NB4 (cell line): Measurements from ENCODE around the gene SCYGR2.

Experiments used
- DNase-seq: peaks from one replicate; pipeline ENCODE4 v3.0.0; 2010; ENCODE audit warnings: low read depth
- H3K4me3 ChIP-seq: one replicate; pipeline ENCODE4 v1.5.1; 2011; ENCODE audit warnings: mild to moderate bottlenecking, low read depth, low read length, moderate library complexity
- MYC ChIP-seq: IDR thresholded peaks from 2 replicates; pipeline ENCODE4 v1.6.1; 2011; ENCODE audit warnings: low read depth, low read length
- POLR2A ChIP-seq: IDR thresholded peaks from 2 replicates; pipeline ENCODE4 v1.6.1; 2011; ENCODE audit warnings: mild to moderate bottlenecking; ENCODE audit not compliant: insufficient read length; ENCODE audit errors: extremely low read depth
- TF ChIP-seq, protein P1 (sequence below): IDR thresholded peaks from 2 replicates; pipeline ENCODE4 v1.6.1; 2011; ENCODE audit warnings: low read depth, low read length
- TF ChIP-seq, protein P2 (sequence below): IDR thresholded peaks from one replicate; pipeline ENCODE4 v1.5.1; 2012; ENCODE audit warnings: low read depth, low read length

Gene SCYGR2

DNA sequence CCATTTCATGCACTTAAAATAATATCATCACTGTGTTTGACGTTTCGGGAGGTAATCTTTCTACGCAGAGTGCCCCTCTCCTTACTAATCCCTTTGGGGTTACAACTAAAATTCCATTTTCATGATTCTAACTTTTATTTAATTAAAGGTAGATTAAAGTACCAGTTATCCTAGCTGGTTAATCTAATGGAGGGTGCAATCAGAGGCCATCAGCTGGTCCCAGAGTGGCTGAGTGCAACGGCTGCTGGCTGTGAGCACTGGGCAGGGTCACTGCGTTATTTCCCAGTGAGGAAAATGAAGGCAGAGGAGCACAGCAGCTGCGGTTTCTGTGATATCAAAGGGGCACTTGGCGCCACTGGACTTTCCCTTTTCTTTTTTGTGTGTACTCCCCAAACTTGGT lies 30.7 kb downstream of the SCYGR2 start:
- no peak overlapping the region for H3K4me3 ChIP-seq
- TF ChIP-seq MYC (no peak), POLR2A (no peak)
- TF ChIP-seq, protein P1, sequence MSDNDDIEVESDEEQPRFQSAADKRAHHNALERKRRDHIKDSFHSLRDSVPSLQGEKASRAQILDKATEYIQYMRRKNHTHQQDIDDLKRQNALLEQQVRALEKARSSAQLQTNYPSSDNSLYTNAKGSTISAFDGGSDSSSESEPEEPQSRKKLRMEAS, result no peak
- TF ChIP-seq, protein P2, sequence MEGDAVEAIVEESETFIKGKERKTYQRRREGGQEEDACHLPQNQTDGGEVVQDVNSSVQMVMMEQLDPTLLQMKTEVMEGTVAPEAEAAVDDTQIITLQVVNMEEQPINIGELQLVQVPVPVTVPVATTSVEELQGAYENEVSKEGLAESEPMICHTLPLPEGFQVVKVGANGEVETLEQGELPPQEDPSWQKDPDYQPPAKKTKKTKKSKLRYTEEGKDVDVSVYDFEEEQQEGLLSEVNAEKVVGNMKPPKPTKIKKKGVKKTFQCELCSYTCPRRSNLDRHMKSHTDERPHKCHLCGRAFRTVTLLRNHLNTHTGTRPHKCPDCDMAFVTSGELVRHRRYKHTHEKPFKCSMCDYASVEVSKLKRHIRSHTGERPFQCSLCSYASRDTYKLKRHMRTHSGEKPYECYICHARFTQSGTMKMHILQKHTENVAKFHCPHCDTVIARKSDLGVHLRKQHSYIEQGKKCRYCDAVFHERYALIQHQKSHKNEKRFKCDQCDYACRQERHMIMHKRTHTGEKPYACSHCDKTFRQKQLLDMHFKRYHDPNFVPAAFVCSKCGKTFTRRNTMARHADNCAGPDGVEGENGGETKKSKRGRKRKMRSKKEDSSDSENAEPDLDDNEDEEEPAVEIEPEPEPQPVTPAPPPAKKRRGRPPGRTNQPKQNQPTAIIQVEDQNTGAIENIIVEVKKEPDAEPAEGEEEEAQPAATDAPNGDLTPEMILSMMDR, result no peak
- DNase-seq, result no peak

DNA sequence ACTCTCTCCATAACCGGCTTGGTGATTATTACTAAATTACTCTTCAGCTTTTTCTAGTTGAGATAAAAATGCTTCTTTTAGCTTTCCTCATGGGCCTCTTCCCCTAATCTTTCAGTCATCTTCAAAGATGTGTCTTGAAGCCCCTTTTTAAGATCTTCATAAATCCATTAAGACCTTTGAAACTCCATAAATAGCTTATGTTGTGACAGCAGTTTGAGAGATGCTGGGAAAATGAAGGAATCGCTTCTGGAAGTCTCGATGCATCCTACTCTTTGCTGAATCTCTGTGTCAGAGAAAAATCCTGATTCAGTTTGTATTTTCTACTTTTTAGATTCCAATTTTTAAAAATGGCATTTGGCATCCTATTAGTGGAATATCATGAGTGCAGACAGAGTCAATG lies 31.6 kb downstream of the SCYGR2 start:
- no peak overlapping the region for H3K4me3 ChIP-seq
- no peak for TF ChIP-seq MYC
- TF ChIP-seq POLR2A, result no peak
- TF ChIP-seq, protein P1, result no peak
- TF ChIP-seq, protein P2, result no peak
- DNase-seq, result no peak

DNA sequence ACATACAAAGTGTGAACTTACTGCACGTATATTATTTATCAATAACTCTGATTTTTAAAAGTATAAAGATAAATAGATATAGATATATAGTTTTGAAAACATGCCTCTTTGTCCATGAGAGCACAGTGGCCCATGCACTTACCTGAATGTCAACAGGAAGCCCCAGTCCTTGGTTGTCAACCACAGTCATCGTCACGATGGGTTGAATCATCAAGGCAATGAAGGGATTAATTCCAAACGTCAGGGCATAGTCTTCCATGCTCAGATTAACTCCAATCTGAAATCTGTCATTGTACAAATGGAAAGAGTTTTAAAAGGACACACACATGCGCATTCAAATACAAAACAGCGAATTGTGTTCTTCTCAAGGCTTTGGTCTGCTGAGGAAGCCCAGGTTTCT lies 34.1 kb downstream of the SCYGR2 start:
- H3K4me3 ChIP-seq, result no peak overlapping the region
- TF ChIP-seq MYC (no peak), POLR2A (no peak)
- TF ChIP-seq, protein P1, result no peak
- TF ChIP-seq, protein P2, result no peak
- no peak for DNase-seq

DNA sequence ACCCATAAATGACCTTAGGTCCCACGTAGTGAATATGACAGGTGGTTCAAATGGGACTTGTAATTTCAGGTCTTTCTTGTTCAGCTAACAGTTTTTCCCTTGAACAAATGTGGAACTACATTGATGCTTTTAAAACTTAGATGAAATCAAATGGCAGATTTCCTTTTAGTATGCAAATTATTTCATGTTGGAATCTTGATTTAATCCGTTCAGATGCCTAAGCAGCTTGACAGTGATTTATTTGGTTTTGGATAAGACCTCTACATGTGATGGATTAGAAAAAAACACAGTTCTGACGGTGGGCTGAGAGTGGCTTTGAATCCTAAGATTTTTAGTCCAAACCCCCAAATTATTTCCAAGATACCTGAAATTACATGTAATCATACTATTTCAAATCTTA lies 35.5 kb downstream of the SCYGR2 start:
- TF ChIP-seq, protein P2, result no peak
- TF ChIP-seq POLR2A, result no peak
- TF ChIP-seq, protein P1, result no peak
- no peak for DNase-seq
- H3K4me3 ChIP-seq, result no peak overlapping the region

DNA sequence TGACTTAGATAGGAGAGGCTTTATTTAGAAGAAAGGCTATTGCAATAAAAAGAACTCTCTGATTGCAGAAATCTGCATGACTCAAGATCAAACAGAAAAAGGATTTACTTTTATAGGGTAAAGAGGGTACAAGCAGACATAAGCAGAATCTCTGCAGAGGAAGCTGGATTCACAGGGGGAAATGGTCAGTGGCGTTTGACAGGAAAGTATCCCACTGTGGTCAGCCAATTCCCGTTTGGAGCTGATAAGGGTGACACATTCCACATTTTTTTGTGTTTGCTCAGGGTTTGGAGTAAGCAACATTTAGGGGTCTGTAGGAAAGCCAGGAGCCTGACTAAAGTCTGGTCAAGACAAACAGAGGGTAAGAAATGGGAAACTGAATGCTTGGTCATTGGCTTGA lies 44.0 kb downstream of the SCYGR2 start:
- TF ChIP-seq MYC (no peak), POLR2A (no peak)
- TF ChIP-seq, protein P1, result no peak
- TF ChIP-seq, protein P2, result no peak
- H3K4me3 ChIP-seq, result no peak overlapping the region
- DNase-seq, result no peak

DNA sequence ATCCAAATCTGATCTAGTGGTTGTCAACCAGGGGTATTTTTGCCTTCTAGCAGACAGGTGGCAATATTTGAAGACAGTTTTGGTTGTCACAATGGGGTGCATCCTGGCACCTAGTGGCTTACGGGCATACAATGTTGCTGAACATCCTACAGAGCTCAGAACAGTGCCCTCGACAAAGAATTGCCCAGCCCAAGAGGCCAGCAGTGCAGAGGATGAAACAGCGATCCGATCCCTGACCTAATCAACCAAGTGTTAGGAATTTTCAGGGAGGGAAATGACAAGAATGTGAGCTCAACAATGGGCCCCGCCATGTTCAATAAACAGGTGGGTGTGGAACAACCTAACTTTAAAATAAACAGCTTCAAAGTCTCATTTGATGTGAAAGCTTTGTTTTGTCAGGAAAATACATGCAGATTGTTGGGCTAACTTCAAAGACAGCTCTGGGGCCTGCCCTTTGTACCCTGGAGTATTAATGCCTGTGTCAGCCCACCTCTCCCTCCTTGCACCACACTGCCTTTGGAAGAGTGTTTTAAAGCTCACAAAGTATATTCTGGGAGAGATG lies 45.4 kb downstream of the SCYGR2 start:
- H3K4me3 ChIP-seq, result no peak overlapping the region
- TF ChIP-seq, protein P2, result peak; percentile 5
- TF ChIP-seq, protein P1, result no peak
- no peak for TF ChIP-seq MYC
- no peak for TF ChIP-seq POLR2A
- no peak for DNase-seq
